H1 (cell line): ENCODE data around the gene ASCC1. TPM values are rescaled to one million over a fixed set of nuclear protein-coding genes. Genes with fewer than 3 reads are reported as not detected.

Experiments used
- HDAC6 ChIP-seq: IDR thresholded peaks from one replicate; pipeline ENCODE4 v1.7.1; 2012; ENCODE audit warnings: low read depth, mild to moderate bottlenecking, inconsistent platforms, low read length, moderate library complexity
- POLR2A ChIP-seq, 2 experiments: IDR thresholded peaks; 1 replicate in 1 of 2; 2 replicates in 1 of 2; pipeline ENCODE4 v1.6.1; 2011; ENCODE audit warnings: low read depth in 2 of 2, low read length in 2 of 2, mild to moderate bottlenecking in 2 of 2; ENCODE audit errors: control extremely low read depth in 1 of 2
- polyA plus RNA-seq, 7 experiments: library from polyadenylated mRNA; depleted of rRNA in 3 of 7; stranded (reverse) in 5 of 7; unstranded in 2 of 7; fragments of >200 nt in 5 of 7; fragments of 200-250 nt in 2 of 7; gene quantifications; 1 replicate in 5 of 7; 2 replicates in 1 of 7; 4 replicates in 1 of 7; pipeline versions ENCODE4 v1.2.1 to v1.2.3, GENCODE V29; 2011 to 2013; ENCODE audit warnings: missing spikeins in 2 of 7, mixed read lengths in 2 of 7
- total RNA-seq: library from RNA; stranded (reverse); fragmentation: NEBNext Ultra II Directional; extraction: Animal tissue kit (Norgen Biotek cat#: 25700); gene quantifications from 2 replicates; pipeline ENCODE4 v1.2.1, GENCODE V29; 2021

The ASCC1 gene
- total and polyA plus RNA-seq, 2 of the 8 experiments (the other 6 are each of a cell fraction or from before 2014, with no cell fraction given), result 25.6 to 35.8 TPM

- TF ChIP-seq POLR2A (IDR thresholded peaks at IDR 0.05; ENCODE audit: control extremely low read depth in 1 of 2, low read depth in 2 of 2, low read length in 2 of 2), result no peak
- TF ChIP-seq HDAC6, result no peak
Observed at GRCh38 chr10:72072046-72072445, 144.0 kb downstream of the ASCC1 start (continued).
